Right kidney (tissue), 9 donors: ENCODE measurements around the gene RAB40B.
"Not testable (repeated sequence)": the region's sequence is repeated elsewhere in the genome, so short reads cannot be mapped to it uniquely, and the experiment has no call there.

ENCODE experiments used
- DNase-seq: peaks from one replicate; pipeline ENCODE4 v3.0.0-alpha.2; 2016
- long read RNA-seq, 8 donors: transcript quantifications; one replicate each; lab custom pipeline, GENCODE V29; 2026

The RAB40B gene, protein sequence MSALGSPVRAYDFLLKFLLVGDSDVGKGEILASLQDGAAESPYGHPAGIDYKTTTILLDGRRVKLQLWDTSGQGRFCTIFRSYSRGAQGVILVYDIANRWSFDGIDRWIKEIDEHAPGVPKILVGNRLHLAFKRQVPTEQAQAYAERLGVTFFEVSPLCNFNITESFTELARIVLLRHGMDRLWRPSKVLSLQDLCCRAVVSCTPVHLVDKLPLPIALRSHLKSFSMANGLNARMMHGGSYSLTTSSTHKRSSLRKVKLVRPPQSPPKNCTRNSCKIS
- long read RNA-seq, donor 1, transcript RAB40B-211 (1 exons, 2,522 nt), result major isoform, 9 of 12 reads
- long read RNA-seq, donor 1, partial matches to known transcripts, result 0 of 12 reads
- long read RNA-seq, donor 1, other reads (novel, unspliced or antisense), result 0 of 12 reads
- long read RNA-seq, donor 2, transcript RAB40B-206 (6 exons, 3,859 nt), result major isoform, 11 of 16 reads
- long read RNA-seq, donor 2, transcript RAB40B-211 (1 exons, 2,522 nt), result minor isoform, 5 of 16 reads
- long read RNA-seq, donor 2, partial matches to known transcripts, result 0 of 16 reads
- long read RNA-seq, donor 2, other reads (novel, unspliced or antisense), result 0 of 16 reads
- long read RNA-seq, donor 3, transcript RAB40B-211 (1 exons, 2,522 nt), result major isoform, 9 of 17 reads
- long read RNA-seq, donor 3, transcript RAB40B-206 (6 exons, 3,859 nt), result minor isoform, 7 of 17 reads
- long read RNA-seq, donor 3, partial matches to known transcripts, result 0 of 17 reads
- long read RNA-seq, donor 3, other reads (novel, unspliced or antisense), result 0 of 17 reads
- long read RNA-seq, donor 4, transcript RAB40B-208 (2 exons, 517 nt), result minor isoform, 5 of 25 reads
- long read RNA-seq, donor 4, transcript RAB40B-211 (1 exons, 2,522 nt), result major isoform, 10 of 25 reads
- long read RNA-seq, donor 4, transcript RAB40B-206 (6 exons, 3,859 nt), result minor isoform, 9 of 25 reads
- long read RNA-seq, donor 4, partial matches to known transcripts, result 0 of 25 reads
- long read RNA-seq, donor 4, other reads (novel, unspliced or antisense), result 0 of 25 reads
- long read RNA-seq, donor 5, transcript RAB40B-206 (6 exons, 3,859 nt), result major isoform, 13 of 58 reads
- long read RNA-seq, donor 5, transcript RAB40B-211 (1 exons, 2,522 nt), result minor isoform, 10 of 58 reads
- long read RNA-seq, donor 5, partial matches to known transcripts, result 5 of 58 reads
- long read RNA-seq, donor 5, other reads (novel, unspliced or antisense), result 29 of 58 reads
- long read RNA-seq, donor 6, transcript RAB40B-211 (1 exons, 2,522 nt), result minor isoform, 8 of 21 reads
- long read RNA-seq, donor 6, transcript RAB40B-206 (6 exons, 3,859 nt), result major isoform, 10 of 21 reads
- long read RNA-seq, donor 6, partial matches to known transcripts, result 0 of 21 reads
- long read RNA-seq, donor 6, other reads (novel, unspliced or antisense), result 0 of 21 reads
- long read RNA-seq, donor 7, result 0 reads
- long read RNA-seq, donor 8, transcript RAB40B-211 (1 exons, 2,522 nt), result minor isoform, 7 of 21 reads
- long read RNA-seq, donor 8, transcript RAB40B-206 (6 exons, 3,859 nt), result major isoform, 12 of 21 reads
- long read RNA-seq, donor 8, partial matches to known transcripts, result 0 of 21 reads
- long read RNA-seq, donor 8, other reads (novel, unspliced or antisense), result 0 of 21 reads

DNA sequence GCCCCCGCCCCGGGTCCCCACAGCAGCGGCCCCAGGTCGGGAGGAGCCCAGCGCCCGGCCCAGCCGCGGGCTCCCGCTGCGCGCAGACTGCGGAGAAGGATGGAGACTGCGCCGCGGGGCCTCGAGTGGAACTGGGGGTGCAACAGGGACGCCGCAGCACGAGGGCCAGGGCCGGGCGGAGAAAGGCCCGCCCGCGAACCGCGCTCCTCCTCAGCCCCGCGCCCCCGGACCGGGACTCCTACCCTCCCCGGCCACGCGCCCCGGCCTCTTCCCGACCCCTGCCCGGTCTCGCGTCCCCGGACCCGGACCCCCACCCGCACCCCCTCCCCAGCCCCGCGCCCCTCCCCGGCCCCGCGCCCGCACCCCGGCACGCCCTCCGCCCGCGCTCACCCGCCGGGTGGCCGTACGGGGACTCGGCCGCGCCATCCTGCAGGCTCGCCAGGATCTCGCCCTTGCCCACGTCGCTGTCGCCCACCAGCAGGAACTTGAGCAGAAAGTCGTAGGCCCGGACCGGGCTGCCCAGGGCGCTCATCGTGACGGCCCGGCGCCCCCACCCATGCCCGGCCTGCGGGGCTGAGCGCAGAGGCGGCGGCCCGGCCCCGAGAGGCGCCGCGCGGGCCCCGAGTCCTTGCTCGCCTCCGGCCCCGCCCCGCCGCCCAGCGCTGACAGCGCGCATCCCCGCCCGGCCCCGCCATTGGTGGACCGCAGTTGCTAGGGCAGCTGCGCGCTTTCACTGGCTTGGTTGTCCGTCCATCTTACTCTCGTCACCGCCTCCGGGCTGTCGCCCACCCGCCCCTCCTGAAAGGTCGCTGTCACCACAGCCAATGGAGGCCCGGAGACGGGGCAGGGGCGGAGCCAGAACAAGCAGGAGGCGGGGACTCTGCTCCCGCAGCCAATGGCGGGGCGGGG is at the start of gene RAB40B:
RAB40B (minus strand) TSS at position 634 of the 909 bp plus-strand sequence; CDS start at position 532, 102 bp downstream.
- peak; percentile 87 for DNase-seq

DNA sequence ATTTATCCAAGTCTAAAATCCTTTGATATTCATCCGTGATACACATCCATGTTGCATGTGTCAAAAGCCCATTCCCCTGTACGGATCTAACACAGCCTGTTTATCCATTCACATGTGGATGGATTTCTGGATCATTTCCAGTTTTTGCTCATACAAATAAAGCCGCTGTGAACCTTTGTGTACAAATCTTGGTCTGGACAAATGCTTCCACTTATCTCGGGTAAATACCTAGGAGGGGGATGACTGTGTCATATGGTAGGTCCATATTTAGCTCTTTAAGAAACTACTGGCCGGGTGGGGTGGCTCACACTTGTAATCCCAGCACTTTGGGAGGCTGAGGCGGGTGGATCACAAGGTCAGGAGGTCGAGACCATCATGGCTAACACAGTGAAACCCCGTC is 47.0 kb upstream of the RAB40B start:
- no peak for DNase-seq

DNA sequence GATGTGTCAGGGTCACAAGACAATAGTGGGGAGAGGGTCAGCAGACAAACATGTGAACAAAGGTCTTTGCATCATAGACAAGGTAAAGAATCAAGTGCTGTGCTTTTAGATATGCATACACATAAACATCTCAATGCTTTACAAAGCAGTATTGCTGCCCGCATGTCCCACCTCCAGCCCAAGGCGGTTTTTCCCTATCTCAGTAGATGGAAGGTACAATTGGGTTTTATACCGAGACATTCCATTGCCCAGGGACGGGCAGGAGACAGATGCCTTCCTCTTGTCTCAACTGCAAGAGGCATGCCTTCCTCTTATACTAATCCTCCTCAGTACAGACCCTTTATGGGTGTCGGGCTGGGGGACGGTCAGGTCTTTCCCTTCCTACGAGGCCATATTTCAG is 46.2 kb upstream of the RAB40B start:
- DNase-seq, result not testable (repeated sequence)

DNA sequence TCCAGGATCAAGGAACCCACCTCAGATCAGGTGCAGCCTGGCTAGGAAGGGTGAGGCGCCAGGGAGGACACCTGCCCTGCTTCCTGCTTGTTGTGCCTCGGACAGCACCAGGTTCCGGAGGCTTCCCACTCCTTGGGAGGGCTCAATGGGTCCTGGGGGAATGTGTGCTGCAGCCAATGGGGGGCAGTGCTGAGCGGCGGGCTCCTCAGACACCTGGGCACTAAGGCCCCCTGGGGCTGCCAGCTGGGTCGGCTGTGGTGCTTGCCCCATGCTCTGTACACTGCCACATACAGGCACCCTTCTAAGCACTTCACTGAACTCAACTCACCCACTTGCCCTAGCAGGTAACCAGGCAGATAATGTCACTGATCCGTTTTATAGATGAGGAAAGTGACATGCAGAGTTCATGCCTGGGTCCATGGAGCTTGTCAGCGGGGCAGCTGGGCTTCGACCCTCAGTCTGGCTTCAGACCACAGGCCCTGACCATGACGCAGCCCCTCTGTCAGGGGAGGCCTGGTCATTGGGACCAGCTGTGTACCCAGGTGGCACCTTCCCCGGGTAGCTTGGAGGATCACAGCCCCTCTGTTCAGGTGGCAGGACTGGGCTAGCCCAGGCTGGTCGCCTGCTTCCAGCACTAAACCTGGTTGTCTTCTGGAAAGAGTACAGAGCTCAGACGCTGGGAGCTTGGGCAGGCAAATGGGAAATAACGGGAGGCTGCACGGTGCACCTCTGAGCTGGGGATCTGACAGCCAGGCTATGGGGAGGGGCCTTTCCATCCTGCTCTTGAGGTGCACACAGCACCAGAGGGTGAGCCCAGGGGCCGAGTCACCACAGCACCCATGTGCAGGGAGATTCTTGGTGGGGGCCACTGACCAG is 45.1 kb upstream of the RAB40B start:
- no peak for DNase-seq

DNA sequence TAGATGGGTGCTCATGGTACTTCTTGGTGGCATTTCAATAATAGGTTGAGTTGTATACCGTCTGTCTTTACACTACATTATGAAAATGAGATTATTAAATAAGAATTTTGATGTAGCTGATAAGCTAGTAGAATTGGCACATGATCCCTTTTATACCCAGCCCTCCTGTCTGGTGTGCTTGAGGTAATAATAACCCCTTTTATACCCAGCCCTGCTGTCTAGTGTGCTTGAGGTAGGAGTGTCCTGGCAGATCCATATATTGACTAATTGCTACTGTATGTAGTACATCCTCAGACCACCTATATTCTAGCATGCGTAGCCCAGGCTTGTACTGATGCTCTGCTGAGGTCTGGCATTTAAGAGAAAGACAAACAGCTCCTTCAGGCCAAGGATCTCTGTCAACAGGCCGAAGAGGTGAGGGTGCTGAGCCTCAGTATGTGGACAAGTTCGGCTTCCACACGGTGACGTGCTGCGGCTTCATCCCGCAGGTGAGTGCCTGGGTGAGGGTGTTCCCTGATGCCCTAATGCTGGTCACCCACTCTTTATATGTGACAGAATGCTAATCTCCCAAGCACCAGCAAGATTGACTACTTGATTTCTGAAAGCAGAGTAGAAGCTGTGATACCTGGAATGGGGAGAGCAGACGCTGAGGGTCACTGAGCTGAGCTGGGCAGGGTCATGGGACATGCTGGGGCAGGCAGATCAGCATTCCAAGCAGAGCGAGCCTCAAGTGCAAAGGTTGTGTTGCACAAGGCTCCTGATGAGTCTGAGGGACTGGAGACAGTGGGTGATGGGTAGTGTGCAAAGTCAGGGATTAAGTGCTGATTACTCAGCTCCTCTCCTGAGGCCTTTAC is 42.6 kb upstream of the RAB40B start:
- no peak for DNase-seq

DNA sequence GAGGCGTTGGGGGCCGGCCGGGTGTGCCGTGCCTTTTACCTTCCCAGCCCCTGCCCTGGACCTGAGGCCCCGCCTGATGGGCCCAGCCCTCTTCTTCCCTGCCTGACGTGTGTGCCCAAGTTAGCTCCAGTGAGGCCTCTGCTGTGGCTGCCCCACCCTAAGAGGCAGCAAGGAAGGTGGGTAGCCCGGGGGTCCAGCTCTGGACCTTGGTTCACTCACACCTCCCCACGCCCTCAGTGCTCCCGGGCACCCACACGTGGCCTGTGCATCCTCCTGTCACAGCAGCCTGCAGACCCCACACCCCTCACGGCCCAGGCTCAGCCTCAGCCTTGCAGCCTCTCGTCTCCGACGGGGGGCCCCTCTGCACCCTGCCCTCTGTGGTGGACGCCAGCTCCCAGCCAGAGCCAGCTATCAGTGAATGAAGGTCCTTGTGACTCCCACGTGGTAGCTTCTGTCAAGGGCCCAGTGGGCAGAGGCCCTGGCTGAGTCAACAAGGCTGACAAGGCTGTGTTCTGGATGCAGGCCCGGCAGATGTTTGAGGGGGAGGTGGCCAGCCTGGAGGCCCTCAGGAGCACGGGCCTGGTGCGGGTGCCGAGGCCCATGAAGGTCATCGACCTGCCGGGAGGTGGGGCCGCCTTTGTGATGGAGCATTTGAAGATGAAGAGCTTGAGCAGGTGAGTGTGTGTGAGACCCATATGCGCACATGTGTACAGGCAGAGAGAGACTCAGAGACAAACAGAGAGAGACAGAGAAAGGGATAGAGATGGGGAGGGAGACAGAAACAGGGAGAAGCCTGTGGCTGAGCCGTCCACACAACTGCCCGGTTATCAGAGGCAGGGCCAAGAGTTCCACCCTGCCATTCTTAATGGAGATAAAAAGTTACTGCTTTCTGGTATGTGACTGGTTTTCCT is 39.7 kb upstream of the RAB40B start:
- no peak for DNase-seq

DNA sequence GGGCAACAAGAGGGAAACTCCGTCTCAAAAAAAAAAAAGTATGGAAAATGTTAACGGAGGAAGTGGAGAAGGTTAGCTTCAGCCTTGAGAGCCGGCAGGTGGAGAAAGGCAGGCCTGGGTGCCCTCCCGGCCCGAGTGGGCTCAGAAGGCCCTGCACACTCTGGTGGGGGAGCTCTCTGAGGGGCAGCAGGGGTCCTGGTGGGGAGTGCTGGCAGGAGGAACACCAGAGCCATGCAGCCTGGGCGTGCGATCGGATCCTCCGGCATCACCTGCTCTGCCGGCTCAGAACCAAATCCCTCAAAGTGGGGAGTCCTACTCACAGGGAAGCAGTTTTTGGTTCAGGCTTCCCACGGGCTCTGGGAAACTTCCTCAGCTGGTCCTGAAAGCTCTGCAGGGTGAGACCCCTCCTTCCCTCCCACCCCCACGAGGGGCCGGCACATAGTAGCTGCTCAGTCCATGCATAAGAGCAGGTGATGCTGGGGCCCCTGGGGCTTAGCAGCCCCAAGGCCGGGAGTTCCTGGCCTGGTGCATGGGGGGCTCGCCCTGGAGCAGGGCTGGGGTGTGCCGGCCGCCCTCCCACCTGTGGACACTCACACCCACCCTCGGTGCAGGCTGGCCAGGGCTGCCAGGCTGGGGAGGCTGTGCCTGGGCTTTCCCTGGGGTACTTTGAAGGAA is 38.1 kb upstream of the RAB40B start:
- no peak for DNase-seq

DNA sequence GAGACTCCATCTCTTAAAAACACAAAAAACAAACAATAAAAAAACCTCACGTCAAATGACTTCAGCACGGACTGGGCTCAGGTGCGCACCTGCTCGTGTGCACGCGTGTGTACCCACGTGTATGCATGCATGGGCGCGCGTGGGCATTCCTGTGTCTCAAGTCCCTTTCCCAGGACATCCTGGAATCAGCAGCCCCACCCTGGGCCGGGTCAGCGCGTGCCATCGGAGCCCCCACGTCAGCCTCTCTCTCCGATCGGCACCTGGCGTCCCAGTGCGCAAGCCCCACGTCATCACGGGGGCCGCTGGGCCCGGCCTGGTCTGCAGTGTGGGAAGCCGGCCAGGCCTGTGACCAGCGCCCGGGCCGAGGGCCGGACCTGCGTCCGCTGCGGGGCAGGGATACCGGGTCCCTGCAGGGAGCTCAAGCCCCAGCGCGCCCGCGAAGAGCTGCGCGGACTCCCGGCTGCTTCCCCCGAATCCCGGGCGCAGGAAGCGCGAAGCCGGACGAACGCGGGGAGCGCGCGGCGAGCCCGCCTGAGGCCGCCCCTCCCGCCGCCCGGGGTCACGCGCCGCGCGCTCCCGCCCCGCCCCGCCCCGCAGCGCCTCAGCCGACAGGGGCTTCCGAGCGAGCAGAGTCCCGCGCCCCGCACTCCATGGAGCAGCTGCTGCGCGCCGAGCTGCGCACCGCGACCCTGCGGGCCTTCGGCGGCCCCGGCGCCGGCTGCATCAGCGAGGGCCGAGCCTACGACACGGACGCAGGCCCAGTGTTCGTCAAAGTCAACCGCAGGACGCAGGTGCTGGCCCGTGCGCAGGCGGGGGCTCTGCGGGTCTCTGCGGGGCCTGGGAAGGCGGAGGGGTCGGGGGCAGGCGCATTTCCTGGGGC is 36.7 kb upstream of the RAB40B start, which contains the start of gene FN3K:
FN3K (plus strand) TSS at position 629 of the 880 bp plus-strand sequence; CDS start at position 651, 22 bp downstream.
- peak; percentile 84 for DNase-seq

DNA sequence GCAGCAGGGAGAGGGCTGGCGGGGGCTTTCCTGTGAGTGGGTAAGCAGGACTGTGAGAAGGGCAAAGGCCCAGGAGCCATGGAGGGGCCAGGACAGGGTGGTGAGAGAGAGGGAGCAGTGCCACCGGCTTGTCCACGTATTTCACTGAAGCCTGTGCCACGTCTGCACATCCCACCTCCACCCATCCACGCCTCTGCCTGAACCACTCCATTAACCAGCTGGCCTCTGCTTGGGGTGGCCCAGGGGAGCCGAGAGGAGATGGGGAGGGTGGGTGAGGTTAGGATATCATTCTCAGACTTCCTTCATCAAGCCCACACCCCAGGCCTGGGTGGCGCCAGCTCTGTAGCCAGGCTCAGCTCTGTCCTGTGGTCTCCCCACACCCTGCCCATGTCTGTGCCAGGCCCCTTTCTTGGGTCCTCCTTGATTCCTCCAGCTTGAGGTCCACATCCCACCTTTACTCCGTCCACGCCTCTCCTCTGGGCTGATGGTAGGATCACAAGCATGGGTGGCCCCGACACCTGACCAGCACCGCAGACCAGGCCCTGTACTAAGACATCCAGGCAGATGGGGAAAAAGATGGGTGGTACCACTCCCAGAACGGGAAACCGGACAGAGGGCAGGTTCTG is 33.7 kb upstream of the RAB40B start:
- DNase-seq, result no peak

DNA sequence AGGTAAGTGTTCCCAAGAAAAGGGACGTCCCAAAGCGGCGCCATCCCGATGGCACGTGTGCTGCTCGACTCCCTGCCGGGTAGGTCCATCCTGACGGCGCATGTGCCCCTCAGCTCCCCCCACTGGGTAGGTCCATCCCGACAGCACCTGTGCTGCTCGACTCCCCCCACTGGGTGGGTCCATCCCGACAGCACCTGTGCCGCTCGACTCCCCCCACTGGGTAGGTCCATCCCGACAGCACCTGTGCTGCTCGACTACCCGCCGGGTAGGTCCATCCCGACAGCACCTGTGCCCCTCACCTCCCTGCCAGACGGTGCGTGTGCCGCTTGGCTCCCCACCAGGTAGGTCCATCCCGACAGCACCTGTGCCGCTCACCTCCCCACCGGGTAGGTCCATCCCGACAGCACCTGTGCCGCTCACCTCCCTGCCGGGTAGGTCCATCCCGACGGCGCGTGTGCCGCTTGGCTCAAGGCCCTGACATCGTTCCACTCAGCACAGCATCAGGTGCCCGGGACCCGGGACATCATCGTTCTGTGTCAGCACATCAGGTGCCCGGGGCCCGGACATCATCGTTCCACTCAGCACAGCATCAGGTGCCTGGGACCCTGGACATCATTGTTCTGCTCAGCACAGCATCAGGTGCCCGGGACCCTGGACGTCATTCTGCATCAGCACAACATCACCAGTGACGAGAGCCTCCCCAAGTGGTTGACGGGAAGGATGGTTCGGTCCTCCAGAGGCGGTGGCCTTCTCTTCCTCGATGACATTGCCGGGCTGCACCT is 31.2 kb upstream of the RAB40B start:
- DNase-seq, result no peak

DNA sequence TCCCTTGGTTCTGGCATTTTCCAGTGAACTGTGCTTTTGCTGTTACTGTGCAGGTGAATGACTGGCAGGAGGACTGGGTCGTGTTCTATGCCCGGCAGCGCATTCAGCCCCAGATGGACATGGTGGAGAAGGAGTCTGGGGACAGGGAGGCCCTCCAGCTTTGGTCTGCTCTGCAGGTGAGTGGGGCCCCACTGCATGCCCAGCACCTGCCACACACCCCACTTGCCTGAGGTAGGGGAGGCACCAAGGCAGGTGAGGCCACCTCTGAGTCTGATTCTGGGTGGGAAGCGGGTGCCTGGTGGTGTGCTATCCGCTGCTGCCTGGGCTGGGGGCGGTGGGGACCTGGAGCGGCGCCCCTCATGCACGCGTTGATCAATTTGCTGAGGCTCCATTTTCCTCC is 27.9 kb upstream of the RAB40B start:
- no peak for DNase-seq

DNA sequence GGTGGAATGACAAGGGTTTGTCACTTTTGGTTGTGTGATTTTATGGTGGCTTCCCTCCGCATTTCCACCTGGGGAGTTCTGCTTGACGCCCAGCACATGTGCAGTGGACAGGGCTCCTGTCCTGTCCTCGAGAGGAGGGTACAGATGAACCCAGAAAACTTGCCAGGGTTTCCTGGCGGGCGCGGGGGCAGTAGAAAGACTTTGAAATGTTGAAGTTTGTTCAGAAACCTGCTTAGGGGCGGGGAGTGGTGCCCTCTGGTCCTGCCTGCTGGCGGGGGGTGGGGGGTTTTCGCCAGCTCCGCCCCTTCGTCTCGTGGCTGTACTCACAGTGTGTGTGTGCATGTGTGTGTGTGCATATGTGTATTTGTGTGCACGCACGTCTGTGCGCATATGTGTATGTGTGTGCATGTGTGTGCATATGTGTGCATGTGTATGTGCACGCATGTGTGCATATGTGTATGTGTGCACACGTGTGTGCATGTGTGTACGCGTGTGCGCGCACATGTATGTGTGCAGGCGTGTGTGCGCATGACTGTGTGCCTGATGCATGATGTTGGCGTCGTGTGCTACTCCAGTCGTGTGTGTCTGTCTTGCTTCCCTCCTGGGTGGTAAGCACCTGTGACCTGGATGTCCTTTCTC is 24.8 kb upstream of the RAB40B start:
- no peak for DNase-seq

DNA sequence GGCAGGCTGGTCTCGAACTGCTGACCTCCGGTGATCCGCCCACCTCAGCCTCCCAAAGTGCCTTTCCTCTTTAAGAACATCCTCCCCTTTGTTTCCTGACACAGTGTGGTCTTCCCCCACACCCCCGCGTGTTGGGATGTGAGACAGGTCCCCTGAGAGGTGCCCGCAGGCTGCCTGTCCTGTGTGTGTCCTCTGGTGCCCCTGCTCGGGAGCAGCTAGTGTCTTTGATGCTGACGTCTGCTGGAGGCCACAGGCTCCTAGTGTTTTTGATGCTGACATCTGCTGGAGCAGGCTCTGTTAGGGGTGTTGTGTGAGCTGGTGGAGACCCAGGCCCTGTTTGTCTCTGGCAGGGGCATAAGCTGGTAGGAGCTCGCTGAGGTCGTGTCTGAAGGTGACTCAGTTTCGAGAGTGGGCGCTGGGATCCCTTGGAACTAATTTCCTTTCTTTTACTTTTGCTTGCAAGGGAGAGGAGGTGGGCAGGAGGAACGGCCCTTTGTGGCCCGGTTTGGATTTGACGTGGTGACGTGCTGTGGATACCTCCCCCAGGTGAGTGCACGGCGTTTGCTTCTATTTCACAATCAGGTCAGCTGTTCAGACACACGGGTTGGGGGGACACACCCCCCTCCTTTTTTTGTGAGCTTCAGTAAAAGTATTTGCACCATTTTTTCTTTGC is 24.0 kb upstream of the RAB40B start:
- no peak for DNase-seq
